Adrenal gland (tissue), 5 donors: Measurements from ENCODE around the gene PTPRE.

Source experiments
- CTCF ChIP-seq, 6 experiments: fragments of 450-650 bp in 4 of 6; fragments of 200-600 bp in 2 of 6; sonication (generic) in 1 of 6; IDR thresholded peaks; 1 replicate in 5 of 6; 2 replicates in 1 of 6; pipeline versions ENCODE4 v1.5.1 to v1.8.0; 2016 to 2021; ENCODE audit warnings: antibody characterized with exemption in 6 of 6, mild to moderate bottlenecking in 2 of 6, moderate library complexity in 1 of 6
- POLR2A ChIP-seq, 2 donors: fragments of 450-650 bp; IDR thresholded peaks; one replicate each; pipeline ENCODE4 v1.6.1; 2017; ENCODE audit warnings: antibody characterized with exemption in 2 of 2, mild to moderate bottlenecking in 2 of 2, moderate library complexity in 1 of 2
- donor health status: DM: no; HTN: no; CAD: no.

- TF ChIP-seq CTCF (IDR thresholded peaks at IDR 0.05) (no peak), POLR2A (IDR thresholded peaks at IDR 0.05) (no peak)
Observed at GRCh38 chr10:128059266-128059981, 152.5 kb downstream of the PTPRE start.
